22Rv1 (cell line): Measurements from ENCODE around the gene FBXW7.

Source experiments
- H3K27ac ChIP-seq: fragments of 450-650 bp; 2 replicates; pipeline ENCODE4 v1.5.1; 2017
- CTCF ChIP-seq: fragments of 450-650 bp; IDR thresholded peaks from 2 replicates; pipeline ENCODE4 v1.5.1; 2017; ENCODE audit warnings: mild to moderate bottlenecking
- ZFX ChIP-seq: fragments of 450-650 bp; IDR thresholded peaks from 2 replicates; pipeline ENCODE4 v1.6.1; 2017; ENCODE audit warnings: antibody characterized with exemption, borderline replicate concordance

The FBXW7 gene

GRCh38 chr4:152512483-152512882 is 23.4 kb downstream of the FBXW7 start:
- TF ChIP-seq ZFX (no peak), CTCF (no peak)
- no peak overlapping the region for H3K27ac ChIP-seq

GRCh38 chr4:152510349-152511147 is 25.3 kb downstream of the FBXW7 start:
- TF ChIP-seq ZFX (no peak), CTCF (no peak)

GRCh38 chr4:152509595-152510225 is 26.2 kb downstream of the FBXW7 start:
- H3K27ac ChIP-seq: no peak overlapping the region
- TF ChIP-seq ZFX (no peak), CTCF (no peak)

More at GRCh38 chr4:152510349-152511147, 25.3 kb downstream of the FBXW7 start:
- no peak overlapping the region for H3K27ac ChIP-seq

- H3K27ac ChIP-seq: no peak overlapping the region
- TF ChIP-seq ZFX (no peak), CTCF (no peak)
Measured at GRCh38 chr4:152508818-152509217, 27.1 kb downstream of the FBXW7 start.

GRCh38 chr4:152508386-152508785 is 27.5 kb downstream of the FBXW7 start:
- H3K27ac ChIP-seq: no peak overlapping the region
- TF ChIP-seq CTCF: no peak
- TF ChIP-seq ZFX: no peak

- no peak for TF ChIP-seq ZFX
- TF ChIP-seq CTCF: no peak
- no peak overlapping the region for H3K27ac ChIP-seq
Measured at GRCh38 chr4:152503653-152504290, 32.1 kb downstream of the FBXW7 start.
